GM18520 (cell line): ENCODE results near the gene RGS10.
"Not testable (repeated sequence)": the region's sequence is repeated elsewhere in the genome, so short reads cannot be mapped to it uniquely, and the experiment has no call there.

Experiments
- ATAC-seq: cut with Tn5 transposase; IDR thresholded peaks from one replicate; pipeline ENCODE4 v1.9.1; 2021; ENCODE audit not compliant: unreplicated experiment

RGS10 gene

GRCh38 chr10:119539359-119539825, 3.1 kb downstream of the RGS10 start:
- no peak for ATAC-seq

- ATAC-seq: no peak
Observed at GRCh38 chr10:119538632-119539358, 3.7 kb downstream of the RGS10 start.

GRCh38 chr10:119537953-119538630, 4.4 kb downstream of the RGS10 start:
- no peak for ATAC-seq

- no peak for ATAC-seq
Observed at GRCh38 chr10:119536508-119537025, 6.0 kb downstream of the RGS10 start.

GRCh38 chr10:119535837-119536507, 6.5 kb downstream of the RGS10 start:
- ATAC-seq: no peak

- ATAC-seq: no peak
Observed at GRCh38 chr10:119535305-119535704, 7.2 kb downstream of the RGS10 start.

GRCh38 chr10:119533473-119533872, 9.0 kb downstream of the RGS10 start:
- no peak for ATAC-seq

- not testable (repeated sequence) for ATAC-seq
Observed at GRCh38 chr10:119532791-119533190, 9.7 kb downstream of the RGS10 start.

- not testable (repeated sequence) for ATAC-seq
Observed at GRCh38 chr10:119532251-119532650, 10.3 kb downstream of the RGS10 start.

GRCh38 chr10:119531067-119531466, 11.5 kb downstream of the RGS10 start:
- no peak for ATAC-seq

- ATAC-seq: not testable (repeated sequence)
Observed at GRCh38 chr10:119528663-119529237, 13.8 kb downstream of the RGS10 start.

GRCh38 chr10:119526621-119527592, 15.6 kb downstream of the RGS10 start:
- no peak for ATAC-seq

GRCh38 chr10:119526149-119526548, 16.4 kb downstream of the RGS10 start:
- no peak for ATAC-seq

- no peak for ATAC-seq
Observed at GRCh38 chr10:119525116-119525515, 17.4 kb downstream of the RGS10 start.

- ATAC-seq: no peak
Observed at GRCh38 chr10:119524720-119525070, 17.8 kb downstream of the RGS10 start.

GRCh38 chr10:119523895-119524719, 18.4 kb downstream of the RGS10 start:
- no peak for ATAC-seq

GRCh38 chr10:119522747-119523426, 19.6 kb downstream of the RGS10 start:
- no peak for ATAC-seq

GRCh38 chr10:119521443-119522204, 20.9 kb downstream of the RGS10 start:
- ATAC-seq: no peak
